Effector memory CD8-positive, alpha-beta T cell (primary cell): Measurements from ENCODE around the gene ZNF502.
"Not testable (repeated sequence)": the region's sequence is repeated elsewhere in the genome, so short reads cannot be mapped to it uniquely, and the experiment has no call there.

Experiments
- ATAC-seq: fragments of 150-1000 bp; cut with Tn5 transposase; replicated peaks from 2 replicates; pipeline ENCODE4 v1.10.0; 2021; ENCODE audit warnings: mild to moderate bottlenecking, moderate library complexity
- DNase-seq, 3 experiments: peaks; one replicate each; pipeline ENCODE4 v3.0.0; 2021
- H3K27ac Mint-ChIP-seq, 2 donors: one replicate each; pipeline ENCODE4 v1.8.0; 2022; ENCODE audit warnings: mild to moderate bottlenecking in 2 of 2, mixed read lengths in 2 of 2, moderate library complexity in 2 of 2
- H3K27me3 Mint-ChIP-seq, 2 donors: one replicate each; pipeline ENCODE4 v1.8.0; 2022; ENCODE audit warnings: mixed read lengths in 2 of 2
- H3K36me3 Mint-ChIP-seq: one replicate; pipeline ENCODE4 v1.8.0; 2022; ENCODE audit warnings: mild to moderate bottlenecking, moderate library complexity, mixed read lengths; ENCODE audit not compliant: insufficient read depth
- H3K4me1 Mint-ChIP-seq, 2 donors: one replicate each; pipeline ENCODE4 v1.8.0; 2022; ENCODE audit warnings: low read depth in 2 of 2, mixed read lengths in 2 of 2
- H3K4me3 Mint-ChIP-seq, 2 donors: one replicate each; pipeline ENCODE4 v1.8.0; 2022; ENCODE audit warnings: mild to moderate bottlenecking in 2 of 2, mixed read lengths in 2 of 2, moderate library complexity in 2 of 2
- H3K9me3 Mint-ChIP-seq, 2 donors: one replicate each; pipeline ENCODE4 v1.8.0; 2022; ENCODE audit warnings: mixed read lengths in 2 of 2
- total RNA-seq, 9 experiments: gene quantifications; one replicate each; lab custom pipeline; 2026; lab: John Stamatoyannopoulos, UW

ZNF502 gene
- total RNA-seq: 2.0 to 12.9 (median 5.9) reads per million in 9 experiments

- ATAC-seq (peak; percentile 97), DNase-seq (peak; percentile 25 to 45 (median 45))
- Mint-ChIP-seq H3K4me1 (peaks cover 0 to 12% of the 10 kb centered on the region in 2 donors), H3K27ac (peak within 1 kb of the TSS; percentile 58 to 96), H3K27me3 (peaks cover 20 to 31% of the 10 kb centered on the region in 2 donors), H3K9me3 (peaks cover 3 to 17% of the 10 kb centered on the region in 2 donors), H3K4me3 (peak within 1 kb of the TSS; percentile 88 to 99), H3K36me3 (peaks cover 7% of the 10 kb centered on the region)
These were observed at the start of gene ZNF502 for GRCh38 chr3:44712455-44713075. ZNF502 (plus strand) TSS chr3:44712660; CDS start chr3:44720262, 7,602 bp downstream.

- H3K9me3 Mint-ChIP-seq: peaks cover 4 to 16% of the 10 kb centered on the region in 2 donors
- no peaks in the 10 kb centered on the region for H3K27me3 Mint-ChIP-seq
- H3K27ac Mint-ChIP-seq: no peak overlapping the region
- H3K4me1 Mint-ChIP-seq: no peaks in the 10 kb centered on the region
- DNase-seq (no peak), ATAC-seq (no peak)
- no peaks in the 10 kb centered on the region for H3K36me3 Mint-ChIP-seq
- H3K4me3 Mint-ChIP-seq: no peak overlapping the region
These were observed 47.3 kb upstream of the ZNF502 start for GRCh38 chr3:44665173-44665572.

GRCh38 chr3:44666346-44666745 lies 46.1 kb upstream of the ZNF502 start:
- DNase-seq: no peak
- H3K4me3 Mint-ChIP-seq: no peak overlapping the region
- peaks cover 4 to 16% of the 10 kb centered on the region in 2 donors for H3K9me3 Mint-ChIP-seq
- H3K27ac Mint-ChIP-seq: no peak overlapping the region
- no peaks in the 10 kb centered on the region for H3K27me3 Mint-ChIP-seq
- no peaks in the 10 kb centered on the region for H3K36me3 Mint-ChIP-seq
- no peak for ATAC-seq
- H3K4me1 Mint-ChIP-seq: no peaks in the 10 kb centered on the region

- ATAC-seq: no peak
- peaks cover 1 to 19% of the 10 kb centered on the region in 2 donors for H3K9me3 Mint-ChIP-seq
These were observed 42.7 kb upstream of the ZNF502 start for GRCh38 chr3:44669760-44670159.

GRCh38 chr3:44673466-44673865 lies 39.0 kb upstream of the ZNF502 start:
- peaks cover 11 to 24% of the 10 kb centered on the region in 2 donors for H3K27me3 Mint-ChIP-seq
- H3K4me1 Mint-ChIP-seq, ATAC-seq, DNase-seq, H3K4me3 Mint-ChIP-seq, H3K27ac Mint-ChIP-seq, H3K36me3 Mint-ChIP-seq: not testable (repeated sequence)
- peaks cover 0 to 23% of the 10 kb centered on the region in 2 donors for H3K9me3 Mint-ChIP-seq

More at GRCh38 chr3:44669760-44670159, 42.7 kb upstream of the ZNF502 start:
- no peak overlapping the region for H3K27ac Mint-ChIP-seq
- DNase-seq: no peak
- H3K27me3 Mint-ChIP-seq: peaks cover 0 to 12% of the 10 kb centered on the region in 2 donors
- H3K36me3 Mint-ChIP-seq: no peaks in the 10 kb centered on the region
- peaks cover 0 to 2% of the 10 kb centered on the region in 2 donors for H3K4me1 Mint-ChIP-seq
- no peak overlapping the region for H3K4me3 Mint-ChIP-seq

- Mint-ChIP-seq H3K4me3 (no peak overlapping the region), H3K27ac (no peak overlapping the region), H3K9me3 (peaks cover 0 to 23% of the 10 kb centered on the region in 2 donors), H3K4me1 (peaks cover 0 to 2% of the 10 kb centered on the region in 2 donors), H3K36me3 (no peaks in the 10 kb centered on the region), H3K27me3 (peaks cover 11 to 24% of the 10 kb centered on the region in 2 donors)
- DNase-seq: no peak
- no peak for ATAC-seq
These were observed 38.2 kb upstream of the ZNF502 start for GRCh38 chr3:44674211-44674610.

- Mint-ChIP-seq H3K27ac (no peak overlapping the region), H3K27me3 (peaks cover 11 to 30% of the 10 kb centered on the region in 2 donors), H3K4me3 (no peak overlapping the region), H3K4me1 (peaks cover 0 to 2% of the 10 kb centered on the region in 2 donors), H3K36me3 (no peaks in the 10 kb centered on the region), H3K9me3 (peaks cover 0 to 28% of the 10 kb centered on the region in 2 donors)
- ATAC-seq (no peak), DNase-seq (no peak)
These were observed 33.9 kb upstream of the ZNF502 start for GRCh38 chr3:44678480-44679116.

- H3K9me3 Mint-ChIP-seq: peaks cover 2 to 17% of the 10 kb centered on the region in 2 donors
- peaks cover 28 to 41% of the 10 kb centered on the region in 2 donors for H3K27me3 Mint-ChIP-seq
These were observed 31.5 kb upstream of the ZNF502 start for GRCh38 chr3:44680921-44681455.

GRCh38 chr3:44682182-44682896 lies 30.1 kb upstream of the ZNF502 start:
- ATAC-seq (no peak), DNase-seq (no peak)
- Mint-ChIP-seq H3K9me3 (peaks cover 3 to 14% of the 10 kb centered on the region in 2 donors), H3K36me3 (no peaks in the 10 kb centered on the region), H3K27me3 (peaks cover 30 to 40% of the 10 kb centered on the region in 2 donors), H3K4me3 (no peak overlapping the region), H3K27ac (no peak overlapping the region), H3K4me1 (peaks cover 9 to 11% of the 10 kb centered on the region in 2 donors)

More at GRCh38 chr3:44680921-44681455, 31.5 kb upstream of the ZNF502 start:
- no peaks in the 10 kb centered on the region for H3K36me3 Mint-ChIP-seq
- H3K4me1 Mint-ChIP-seq: peaks cover 9 to 11% of the 10 kb centered on the region in 2 donors
- ATAC-seq: no peak
- no peak for DNase-seq
- H3K27ac Mint-ChIP-seq: no peak overlapping the region
- H3K4me3 Mint-ChIP-seq: no peak overlapping the region

GRCh38 chr3:44685128-44685800 lies 27.2 kb upstream of the ZNF502 start:
- Mint-ChIP-seq H3K4me3 (peak overlapping the region; percentile 88 to 89), H3K4me1 (peaks cover 9 to 11% of the 10 kb centered on the region in 2 donors), H3K27me3 (peaks cover 54 to 68% of the 10 kb centered on the region in 2 donors), H3K27ac (peak overlapping the region; percentile 72 to 81), H3K9me3 (peaks cover 5 to 21% of the 10 kb centered on the region in 2 donors), H3K36me3 (no peaks in the 10 kb centered on the region)
- DNase-seq (peak; percentile 24 to 33 (median 32)), ATAC-seq (peak; percentile 89)

- no peak overlapping the region for H3K4me3 Mint-ChIP-seq
- no peak for DNase-seq
- peaks cover 7 to 25% of the 10 kb centered on the region in 2 donors for H3K9me3 Mint-ChIP-seq
- peaks cover 9 to 11% of the 10 kb centered on the region in 2 donors for H3K4me1 Mint-ChIP-seq
- H3K27ac Mint-ChIP-seq: no peak overlapping the region
- peaks cover 80 to 87% of the 10 kb centered on the region in 2 donors for H3K27me3 Mint-ChIP-seq
- H3K36me3 Mint-ChIP-seq: no peaks in the 10 kb centered on the region
- no peak for ATAC-seq
These were observed 24.6 kb upstream of the ZNF502 start for GRCh38 chr3:44687898-44688297.

GRCh38 chr3:44721231-44722102 lies 9.0 kb downstream of the ZNF502 start:
- ATAC-seq: no peak
- H3K27me3 Mint-ChIP-seq: no peaks in the 10 kb centered on the region
- H3K9me3 Mint-ChIP-seq: peaks cover 19 to 24% of the 10 kb centered on the region in 2 donors
- no peaks in the 10 kb centered on the region for H3K36me3 Mint-ChIP-seq
- H3K4me3 Mint-ChIP-seq: no peak overlapping the region
- no peak for DNase-seq
- H3K4me1 Mint-ChIP-seq: no peaks in the 10 kb centered on the region
- no peak overlapping the region for H3K27ac Mint-ChIP-seq
